ENCODE results near the gene TAPBP.

DNA sequence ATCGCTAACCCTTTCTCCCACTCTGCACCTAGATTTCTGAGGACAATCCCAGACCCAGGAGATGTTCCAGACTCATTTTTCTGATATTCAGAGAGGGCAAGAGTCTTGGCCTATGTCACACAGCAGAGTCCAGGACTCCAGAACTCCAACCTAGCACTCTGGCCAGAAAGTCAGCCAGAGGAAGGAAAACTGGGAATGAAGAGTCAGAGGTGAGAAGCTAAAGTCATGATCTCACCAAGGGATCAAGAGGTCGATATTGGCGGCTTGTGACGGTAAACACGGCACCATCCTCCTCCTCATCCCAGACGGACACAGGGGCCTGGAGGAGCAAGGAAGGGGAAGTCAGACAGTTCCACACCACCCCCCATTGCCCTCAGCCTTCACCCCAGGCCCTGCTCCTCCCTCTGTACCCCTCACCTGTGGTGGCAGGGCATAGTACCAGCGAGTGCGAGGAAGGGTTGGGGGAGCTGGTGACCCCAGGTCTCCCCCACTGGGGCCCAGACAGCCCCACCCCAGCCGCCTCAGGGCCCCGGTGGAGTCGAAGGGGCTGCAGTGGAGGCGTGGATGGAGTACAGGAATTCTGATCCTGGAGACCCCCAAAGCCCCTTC, 17.0 kb downstream of the TAPBP start:
- TF ChIP-seq, protein P1, sequence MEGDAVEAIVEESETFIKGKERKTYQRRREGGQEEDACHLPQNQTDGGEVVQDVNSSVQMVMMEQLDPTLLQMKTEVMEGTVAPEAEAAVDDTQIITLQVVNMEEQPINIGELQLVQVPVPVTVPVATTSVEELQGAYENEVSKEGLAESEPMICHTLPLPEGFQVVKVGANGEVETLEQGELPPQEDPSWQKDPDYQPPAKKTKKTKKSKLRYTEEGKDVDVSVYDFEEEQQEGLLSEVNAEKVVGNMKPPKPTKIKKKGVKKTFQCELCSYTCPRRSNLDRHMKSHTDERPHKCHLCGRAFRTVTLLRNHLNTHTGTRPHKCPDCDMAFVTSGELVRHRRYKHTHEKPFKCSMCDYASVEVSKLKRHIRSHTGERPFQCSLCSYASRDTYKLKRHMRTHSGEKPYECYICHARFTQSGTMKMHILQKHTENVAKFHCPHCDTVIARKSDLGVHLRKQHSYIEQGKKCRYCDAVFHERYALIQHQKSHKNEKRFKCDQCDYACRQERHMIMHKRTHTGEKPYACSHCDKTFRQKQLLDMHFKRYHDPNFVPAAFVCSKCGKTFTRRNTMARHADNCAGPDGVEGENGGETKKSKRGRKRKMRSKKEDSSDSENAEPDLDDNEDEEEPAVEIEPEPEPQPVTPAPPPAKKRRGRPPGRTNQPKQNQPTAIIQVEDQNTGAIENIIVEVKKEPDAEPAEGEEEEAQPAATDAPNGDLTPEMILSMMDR (IDR thresholded peaks at IDR 0.05) = no peak
- TF ChIP-seq EP300 (IDR thresholded peaks at IDR 0.05; ENCODE audit: low read depth) = no peak
